GM12878 (cell line): ENCODE data around the gene PCDHA1. TPM values are rescaled to one million over a fixed set of nuclear protein-coding genes. Genes with fewer than 3 reads are reported as not detected.

Experiments
- ATAC-seq: fragments of 200-7000 bp; cut with Tn5 transposase; 3 replicates; pipeline ENCODE4 v1.9.1; 2020; ENCODE audit warnings: mild to moderate bottlenecking, moderate library complexity
- Bru-seq: library from RNA; stranded (reverse); fragments of 400-500 nt; gene quantifications from one replicate; lab custom pipeline; 2021; lab: Mats Ljungman, UMichigan
- BruChase-seq, 2 experiments: library from RNA; stranded (reverse); fragments of 400-500 nt; gene quantifications; one replicate each; lab custom pipeline; 2021; lab: Mats Ljungman, UMichigan
- BruUV-seq: library from RNA; stranded (reverse); fragments of 400-500 nt; replicated peaks from 2 replicates; lab custom pipeline; 2021; lab: Mats Ljungman, UMichigan
- CTCF ChIA-PET: fragments of 300-600 bp; sonication (Branson Sonifier 250); formaldehyde crosslinking; extraction: SDS; loops from one replicate; lab custom pipeline; 2021; ENCODE audit warnings: inconsistent platforms; lab: Yijun Ruan, JAX
- POLR2A ChIA-PET: fragments of 350-600 bp; formaldehyde crosslinking; extraction: SDS; loops from one replicate; lab custom pipeline; 2021; ENCODE audit warnings: inconsistent platforms; lab: Charles Lee
- RAD21 ChIA-PET: fragments of 300-600 bp; sonication (Branson Sonifier 250); formaldehyde crosslinking; loops from one replicate; lab custom pipeline; 2023; ENCODE audit warnings: antibody characterized with exemption; ENCODE audit not compliant: unreplicated experiment; lab: Charles Lee
- SMC1A ChIA-PET: fragments of 300-600 bp; sonication (Branson Sonifier 250); formaldehyde crosslinking; loops from one replicate; lab custom pipeline; 2023; ENCODE audit not compliant: unreplicated experiment, uncharacterized antibody; lab: Charles Lee
- DNase-seq: peaks from one replicate; pipeline ENCODE4 v3.0.0-alpha.2; 2011; ENCODE audit warnings: low read depth, low spot score
- FAIRE-seq: peaks from 3 replicates; lab custom pipeline; 2011; peaks lifted over from hg19 to GRCh38; lab: Jason Lieb, UNC
- H2AFZ ChIP-seq: 2 replicates; pipeline ENCODE4 v1.6.0; 2011; ENCODE audit warnings: low read depth, low read length, control low read depth; ENCODE audit not compliant: control insufficient read depth
- H3K27ac ChIP-seq: 2 replicates; pipeline ENCODE4 v1.5.1; 2011; ENCODE audit warnings: control low read depth; ENCODE audit not compliant: control insufficient read depth, insufficient read depth
- H3K27me3 ChIP-seq, 2 experiments: replicated peaks in 1 of 2; 2 replicates each; pipeline versions ENCODE4 v1.6.0 to v1.6.1; 2011; ENCODE audit warnings: low read length in 1 of 2; ENCODE audit not compliant: control insufficient read depth in 2 of 2, insufficient read depth in 2 of 2
- H3K36me3 ChIP-seq, 2 experiments: 2 replicates each; pipeline ENCODE4 v1.5.1; 2011; ENCODE audit warnings: low read length in 1 of 2; ENCODE audit not compliant: control insufficient read depth in 2 of 2, insufficient read depth in 2 of 2
- H3K4me1 ChIP-seq: 2 replicates; pipeline ENCODE4 v1.6.1; 2011; ENCODE audit warnings: mild to moderate bottlenecking, low read length, moderate library complexity, mixed read lengths; ENCODE audit not compliant: control insufficient read depth, insufficient read depth
- H3K4me2 ChIP-seq: 2 replicates; pipeline ENCODE4 v1.6.0; 2011; ENCODE audit warnings: control low read depth; ENCODE audit not compliant: control insufficient read depth, insufficient read depth
- H3K4me3 ChIP-seq: fragments of 200-600 bp; sonication (generic); 2 replicates; pipeline ENCODE4 v1.5.1; 2016
- H3K79me2 ChIP-seq: 2 replicates; pipeline ENCODE4 v1.6.0; 2011; ENCODE audit warnings: low read length; ENCODE audit not compliant: control insufficient read depth, insufficient read depth
- H3K9ac ChIP-seq: 2 replicates; pipeline ENCODE4 v1.8.0; 2011; ENCODE audit warnings: low read length, control low read depth, mixed read lengths; ENCODE audit not compliant: control insufficient read depth, insufficient read depth
- H3K9me3 ChIP-seq: replicated peaks from 3 replicates; pipeline ENCODE4 v1.5.1; 2011; ENCODE audit warnings: mild to moderate bottlenecking, low read length; ENCODE audit not compliant: control insufficient read depth, insufficient read depth
- H4K20me1 ChIP-seq: 2 replicates; pipeline ENCODE4 v1.6.0; 2011; ENCODE audit not compliant: control insufficient read depth, insufficient read depth
- BHLHE40 ChIP-seq, 2 experiments: fragments of 450-650 bp in 1 of 2; IDR thresholded peaks; 2 replicates each; pipeline ENCODE4 v1.6.1; 2011 to 2017; ENCODE audit warnings: low read depth in 2 of 2, borderline replicate concordance in 1 of 2, improper control_type of control experiment in 1 of 2, low read length in 1 of 2, mild to moderate bottlenecking in 1 of 2
- CTCF ChIP-seq, 3 experiments: IDR thresholded peaks in 2 of 3; conservative IDR thresholded peaks in 1 of 3; 2 replicates each; pipeline ENCODE4 v1.5.1; 2011; ENCODE audit warnings: low read depth in 3 of 3, low read length in 3 of 3, mild to moderate bottlenecking in 3 of 3, control low read depth in 2 of 3, moderate library complexity in 2 of 3, inconsistent platforms in 1 of 3, mixed read lengths in 1 of 3; ENCODE audit not compliant: control insufficient read depth in 2 of 3, insufficient read depth in 1 of 3; ENCODE audit errors: extremely low read depth in 1 of 3
- E2F8 ChIP-seq: fragments of 450-650 bp; IDR thresholded peaks from 2 replicates; pipeline ENCODE4 v1.6.1; 2018; ENCODE audit warnings: mild to moderate bottlenecking, low read depth, moderate library complexity; ENCODE audit not compliant: partially characterized antibody
- ELK1 ChIP-seq: IDR thresholded peaks from 2 replicates; pipeline ENCODE4 v1.6.1; 2012; ENCODE audit warnings: low read depth, low read length, improper control_type of control experiment
- FOXM1 ChIP-seq: IDR thresholded peaks from 2 replicates; pipeline ENCODE4 v1.6.1; 2012; ENCODE audit warnings: low read depth, mild to moderate bottlenecking, inconsistent platforms, low read length, moderate library complexity
- JUNB ChIP-seq: IDR thresholded peaks from 2 replicates; pipeline ENCODE4 v1.6.1; 2016; ENCODE audit warnings: antibody characterized with exemption, mild to moderate bottlenecking
- PML ChIP-seq: IDR thresholded peaks from 2 replicates; pipeline ENCODE4 v1.6.1; 2012; ENCODE audit warnings: low read length, inconsistent platforms
- SIX5 ChIP-seq: IDR thresholded peaks from 2 replicates; pipeline ENCODE4 v1.6.1; 2011; ENCODE audit warnings: mild to moderate bottlenecking, low read depth, low read length, moderate library complexity; ENCODE audit not compliant: severe bottlenecking
- TARDBP ChIP-seq: IDR thresholded peaks from 2 replicates; pipeline ENCODE4 v1.6.1; 2016; ENCODE audit warnings: borderline replicate concordance
- whole genome bisulfite sequencing: methylation state at CpG from one replicate; pipeline ENCODE4 v1.1.6; 2016; ENCODE audit warnings: low lambda C conversion rate; ENCODE audit not compliant: insufficient replicate concordance, insufficient coverage; ENCODE audit errors: missing lambda C conversion rate; 5-methylcytosine and 5-hydroxymethylcytosine counted together
- in situ Hi-C: fragments of 300-500 bp; cut with MboI; formaldehyde crosslinking; loops from 9 replicates; pipeline ENCODE4 v1.14.3; 2018; ENCODE audit warnings: mixed read lengths
- intact Hi-C: fragments of 100-400 bp; cut with micrococcal nuclease; formaldehyde crosslinking; loops from one replicate; pipeline ENCODE4 v1.14.2; 2022; ENCODE audit not compliant: unreplicated experiment
- long read RNA-seq, 2 experiments: library from polyadenylated mRNA; unstranded; transcript quantifications; one replicate each; pipeline ENCODE4 v2.0.0, GENCODE V29; 2019 to 2020
- polyA minus RNA-seq, 3 experiments: library from RNA; depleted of rRNA, polyadenylated mRNA; stranded (reverse); fragments of >200 nt; gene quantifications; 2 replicates each; pipeline ENCODE4 v1.2.3, GENCODE V29; 2011
- polyA plus RNA-seq, 11 experiments: library from polyadenylated mRNA; depleted of rRNA in 4 of 11; unstranded in 6 of 11; stranded (reverse) in 5 of 11; fragments of >200 nt; fragmentation: Nextera tagmentation in 4 of 11; fragmentation: Illumina TruSeq in 1 of 11; extraction: Ambion mirVana in 4 of 11; extraction: Trizol in 1 of 11; gene quantifications; 1 replicate in 1 of 11; 2 replicates in 10 of 11; pipeline versions ENCODE4 v1.2.1 to v1.2.3, GENCODE V29; 2011 to 2016; ENCODE audit warnings: inconsistent platforms in 2 of 11, missing spikeins in 2 of 11, low read depth in 1 of 11
- total RNA-seq, 4 experiments: library from RNA; depleted of rRNA in 3 of 4; stranded (reverse); fragments of >200 nt in 3 of 4; fragmentation: Illumina TruSeq in 1 of 4; extraction: Trizol in 1 of 4; gene quantifications; 2 replicates each; pipeline versions ENCODE4 v1.2.1 to v1.2.3, GENCODE V29; 2013 to 2021

The PCDHA1 gene
- total RNA-seq (2013; cell fraction: nucleolus; rRNA removed) = not detected in 2 replicates
- total RNA-seq (2014; rRNA removed) (not detected in 2 replicates), total RNA-seq (2014; rRNA removed; fragmentation: Illumina TruSeq; extraction: Trizol) (not detected in 2 replicates), total RNA-seq (2021) (not detected in 2 replicates), polyA plus RNA-seq (2011; rRNA removed) (0.03 TPM in 1 of 2 replicates, not detected in the other), polyA plus RNA-seq (2014; fragmentation: Illumina TruSeq; extraction: Trizol) (not detected in 2 replicates), polyA plus RNA-seq (2014; fragmentation: Nextera tagmentation; extraction: Ambion mirVana) (not detected), polyA plus RNA-seq (2014; rRNA removed) (not detected in 2 replicates), polyA plus RNA-seq (2016; fragmentation: Nextera tagmentation; extraction: Ambion mirVana) (not detected), polyA minus RNA-seq (2011; rRNA and poly(A)+ RNA removed) (not detected in 2 replicates), Bru-seq, nascent RNA (percentile 8 among the genes with signal in this experiment), BruChase-seq, experiment 1, labeled RNA remaining after a 6-hour chase (not detected), BruChase-seq, experiment 2, labeled RNA remaining after a 2-hour chase (not detected)
- polyA plus RNA-seq (2011; ENCODE audit: low read depth) = not detected
- polyA plus RNA-seq (2011; cell fraction: cytosol; rRNA removed) = 0.03 TPM in 2 replicates
- polyA plus RNA-seq (2011; cell fraction: nucleus; rRNA removed) = not detected in 2 replicates
- not detected in 2 replicates for polyA plus RNA-seq (2012)
- polyA minus RNA-seq (2011; cell fraction: cytosol; rRNA and poly(A)+ RNA removed) = not detected in 2 replicates
- not detected in 2 replicates for polyA minus RNA-seq (2011; cell fraction: nucleus; rRNA and poly(A)+ RNA removed)
- long read RNA-seq, experiment 1 = 0 reads
- long read RNA-seq, experiment 2 = 0 reads

GRCh38 chr5:140785905-140786686 is at the start of gene PCDHA1:
Gene PCDHA1 (plus strand): TSS chr5:140786140.
- no TSS peak for BruUV-seq
- FAIRE-seq (no peak), ATAC-seq (no peak), DNase-seq (no peak)
- Histone ChIP-seq H3K9me3 (peaks cover 6% of the 10 kb centered on the region; the same call in 2 of the 3 replicates), H3K27me3 (no peaks in the 10 kb centered on the region), H2AFZ (no peak within 1 kb of the TSS), H3K9ac (no peak within 1 kb of the TSS), H3K4me1 (no peaks in the 10 kb centered on the region), H3K4me3 (no peak within 1 kb of the TSS), H3K4me2 (no peak within 1 kb of the TSS), H3K79me2 (no peaks in the 10 kb centered on the region), H3K27ac (no peak within 1 kb of the TSS), H4K20me1 (no peaks in the 10 kb centered on the region), H3K36me3 (no peaks in the 10 kb centered on the region)
- 56% methylated on average over 29 of the region's 29 CpGs for WGBS
- in situ Hi-C loops (no loop called here), intact Hi-C loops (no loop called here)
- RAD21 ChIA-PET = no interaction called here
- POLR2A ChIA-PET = no interaction called here
- CTCF ChIA-PET = interaction anchor here (0.5 to 1.2 kb wide), 2 partner anchors 9 to 31 kb away, joined by 3 to 4 read pairs; partner anchors contain the start of gene PCDHA2
- SMC1A ChIA-PET = no interaction called here
- no peak for TF ChIP-seq JUNB
- TF ChIP-seq TARDBP = no peak
- no peak for TF ChIP-seq PML
- TF ChIP-seq ELK1 = no peak
- no peak for TF ChIP-seq E2F8
- no peak for TF ChIP-seq FOXM1
- TF ChIP-seq BHLHE40 (IDR thresholded peaks at IDR 0.05; ENCODE audit: borderline replicate concordance in 1 of 2, low read depth in 2 of 2, low read length in 1 of 2) = no peak
- no peak; a peak in 1 of 6 replicates for TF ChIP-seq CTCF (IDR thresholded peaks at IDR 0.05 in 2 of 3, conservative IDR thresholded peaks at IDR 0.05 in 1 of 3; ENCODE audit: control insufficient read depth in 2 of 3, extremely low read depth in 1 of 3, insufficient read depth in 1 of 3, low read depth in 3 of 3, low read length in 3 of 3)
- TF ChIP-seq SIX5 = no peak
